Dermis lymphatic vessel endothelial cell (primary cell): ENCODE measurements around the gene TAC4. TPM values are rescaled to one million over a fixed set of nuclear protein-coding genes. Genes with fewer than 3 reads are reported as not detected.

Experiments used
- total RNA-seq: library from RNA; depleted of rRNA; stranded (reverse); fragments of >200 nt; gene quantifications from 2 replicates; pipeline ENCODE4 v1.2.1, GENCODE V29; 2014

TAC4 gene, protein sequence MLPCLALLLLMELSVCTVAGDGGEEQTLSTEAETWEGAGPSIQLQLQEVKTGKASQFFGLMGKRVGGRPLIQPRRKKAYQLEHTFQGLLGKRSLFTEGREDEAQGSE
- total RNA-seq = not detected in 2 replicates

DNA sequence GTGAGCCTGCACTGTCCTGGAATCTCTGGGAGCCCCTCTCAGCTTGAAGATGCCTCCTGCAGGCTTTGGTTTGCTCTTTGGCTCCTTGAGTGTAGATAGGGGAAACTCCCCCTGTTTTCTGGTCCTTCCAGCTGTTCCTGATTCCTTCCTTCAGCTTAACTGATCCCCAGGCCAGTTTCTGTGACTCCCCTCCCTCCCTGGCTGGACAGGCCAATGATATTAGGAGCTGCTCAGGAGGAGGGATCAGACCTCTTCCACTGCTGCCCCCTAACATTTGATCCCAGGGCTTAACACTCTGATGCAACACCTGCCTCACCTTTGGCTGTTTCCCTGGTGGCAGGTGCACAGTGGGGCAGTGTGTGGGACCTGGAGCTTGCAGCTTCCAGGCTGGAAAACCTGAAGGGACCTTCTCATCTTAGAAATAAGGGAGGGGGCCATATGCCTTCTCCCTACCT lies at the start of gene TAC4:
Gene TAC4 (minus strand): TSS at position 51 of the 455 bp plus-strand sequence. CDS start 52 bp downstream, outside the sequence.

DNA sequence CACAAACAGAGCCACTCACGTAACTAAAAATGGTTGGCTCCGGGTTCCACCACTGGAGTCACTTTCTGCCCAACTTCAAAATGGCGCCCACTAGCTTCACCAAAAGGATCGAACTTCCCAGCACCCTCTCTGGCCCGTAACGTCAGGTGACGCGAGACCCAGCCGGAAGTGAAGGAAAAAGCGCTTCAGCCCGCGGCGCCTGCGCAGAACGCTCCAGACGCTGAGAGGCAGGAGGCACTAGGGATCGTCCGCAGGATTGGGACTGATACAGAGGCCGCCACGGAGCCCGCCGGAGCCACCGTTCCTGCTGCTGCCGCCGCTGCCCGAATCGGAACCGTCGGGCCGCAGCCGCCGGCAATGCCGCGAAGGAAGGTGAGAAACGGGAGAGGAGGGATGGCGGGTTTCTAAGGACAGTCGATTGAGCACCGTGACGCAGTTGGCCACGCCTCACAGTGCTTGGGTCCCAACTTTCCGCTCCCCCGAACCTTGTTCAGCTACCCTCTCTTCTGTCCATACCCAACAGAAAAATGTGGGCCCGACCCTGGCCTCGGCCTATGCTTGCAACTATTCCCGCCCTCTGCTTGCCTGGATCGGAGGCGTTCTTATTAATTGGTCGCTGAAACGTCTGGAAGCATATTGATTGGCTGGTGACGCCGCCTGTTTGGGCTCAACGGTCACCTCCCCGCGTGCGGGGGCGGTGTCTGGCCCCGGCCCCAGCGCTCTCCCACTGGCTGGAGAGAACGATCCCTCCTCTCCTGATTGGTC lies 59.2 kb downstream of the TAC4 start, which contains the start of gene KAT7:
Gene KAT7 (plus strand): TSS at position 204 of the 765 bp plus-strand sequence. CDS start 154 bp downstream, at position 358.

Other genes with a start within 250 kb of the TAC4 start
- 126 and 146 TPM in 2 replicates for gene SPOP, start 170.0 kb downstream of the TAC4 start, total RNA-seq
- gene SLC35B1, start 140.1 kb downstream of the TAC4 start, total RNA-seq = 53.7 and 55.3 TPM in 2 replicates
- gene FAM117A, start 83.9 kb downstream of the TAC4 start, total RNA-seq = 5.1 and 9.8 TPM in 2 replicates
- gene KAT7, start 59.4 kb downstream of the TAC4 start, total RNA-seq = 49.8 and 62.0 TPM in 2 replicates
- not detected in 2 replicates for gene DLX4, start 121.1 kb upstream of the TAC4 start, total RNA-seq
- gene DLX3, start 147.2 kb upstream of the TAC4 start, total RNA-seq = not detected in 2 replicates
- gene ITGA3, start 208.0 kb upstream of the TAC4 start, total RNA-seq = 52.9 and 120 TPM in 2 replicates
- gene PDK2, start 247.3 kb upstream of the TAC4 start, total RNA-seq = 13.1 and 23.5 TPM in 2 replicates